ENCODE results near the gene BICD2.

GRCh38 chr9:92794426-92794825 is 29.8 kb upstream of the BICD2 start:
- TF ChIP-seq CTCF (conservative IDR thresholded peaks at IDR 0.05), result no peak
- no peak for TF ChIP-seq ZFX (IDR thresholded peaks at IDR 0.05)

All from C4-2B (cell line).